Tibial artery (tissue), 4 donors: ENCODE data around the gene TRABD2A.

Experiments used
- DNase-seq, 2 donors: peaks; one replicate each; pipeline ENCODE4 v3.0.0-alpha.2; 2019
- H3K27ac ChIP-seq, 2 donors: fragments of 200-600 bp; sonication (generic) in 1 of 2; 1 replicate in 1 of 2; 2 replicates in 1 of 2; pipeline ENCODE4 v1.5.1; 2018 to 2019; ENCODE audit warnings: mild to moderate bottlenecking in 1 of 2
- H3K27me3 ChIP-seq, 2 donors: fragments of 200-600 bp; sonication (generic) in 1 of 2; one replicate each; pipeline versions ENCODE4 v1.5.1 to v1.6.0; 2016 to 2019
- H3K36me3 ChIP-seq, 3 donors: fragments of 200-600 bp; sonication (generic) in 2 of 3; one replicate each; pipeline ENCODE4 v1.5.1; 2016 to 2019; ENCODE audit warnings: mild to moderate bottlenecking in 2 of 3
- H3K4me1 ChIP-seq, 4 donors: fragments of 200-600 bp; sonication (generic) in 2 of 4; 1 replicate in 3 of 4; 2 replicates in 1 of 4; pipeline ENCODE4 v1.5.1; 2016 to 2019
- H3K4me3 ChIP-seq, 2 donors: fragments of 200-600 bp; sonication (generic) in 1 of 2; 1 replicate in 1 of 2; 2 replicates in 1 of 2; pipeline ENCODE4 v1.5.1; 2018 to 2019; ENCODE audit warnings: mild to moderate bottlenecking in 2 of 2
- H3K9me3 ChIP-seq, 3 donors: fragments of 200-600 bp; sonication (generic) in 1 of 3; one replicate each; pipeline ENCODE4 v1.5.1; 2016 to 2019
- intact Hi-C: fragments of 100-400 bp; cut with DNase I; formaldehyde crosslinking; loops from one replicate; pipeline ENCODE4 v1.15.0; 2023; ENCODE audit warnings: low total_unique reads
- TF ChIP-seq, protein P1 (sequence below), 2 experiments: fragments of 200-600 bp in 1 of 2; fragments of 450-650 bp in 1 of 2; IDR thresholded peaks; one replicate each; pipeline ENCODE4 v1.5.1; 2017 to 2019; ENCODE audit warnings: antibody characterized with exemption in 2 of 2, mild to moderate bottlenecking in 1 of 2, moderate library complexity in 1 of 2

TRABD2A gene

DNA sequence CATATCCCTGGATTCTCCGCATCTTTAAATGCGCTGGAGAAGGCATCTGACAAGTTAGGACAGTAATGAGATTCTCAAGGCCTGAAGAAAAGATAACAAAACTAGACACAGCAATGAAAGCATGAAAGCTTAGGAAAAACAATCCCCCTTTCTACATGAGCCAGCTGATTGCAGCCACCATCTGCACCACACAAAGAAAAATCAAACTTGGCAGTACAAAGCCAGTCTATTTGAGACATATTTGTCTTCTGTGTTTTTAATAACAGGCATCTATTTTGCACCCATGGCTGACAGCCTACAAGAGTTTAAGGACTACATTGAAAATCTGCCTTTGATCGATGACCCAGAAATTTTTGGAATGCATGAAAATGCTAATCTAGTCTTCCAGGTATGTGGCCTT lies 83.6 kb downstream of the TRABD2A start:
- no peak overlapping the region for H3K4me3 ChIP-seq
- intact Hi-C loops, result no loop called here
- no peak overlapping the region for H3K27ac ChIP-seq

GRCh38 chr2:84796798-84797197 lies 84.1 kb downstream of the TRABD2A start:
- H3K27me3 ChIP-seq, result no peaks in the 10 kb centered on the region
- no peaks in the 10 kb centered on the region for H3K36me3 ChIP-seq
- no peak overlapping the region for H3K4me3 ChIP-seq

More for the DNA sequence above, 83.6 kb downstream of the TRABD2A start:
- no peaks in the 10 kb centered on the region for H3K9me3 ChIP-seq
- H3K4me1 ChIP-seq, result no peaks in the 10 kb centered on the region
- H3K36me3 ChIP-seq, result no peaks in the 10 kb centered on the region
- no peak for DNase-seq
- no peaks in the 10 kb centered on the region for H3K27me3 ChIP-seq
- TF ChIP-seq, protein P1, sequence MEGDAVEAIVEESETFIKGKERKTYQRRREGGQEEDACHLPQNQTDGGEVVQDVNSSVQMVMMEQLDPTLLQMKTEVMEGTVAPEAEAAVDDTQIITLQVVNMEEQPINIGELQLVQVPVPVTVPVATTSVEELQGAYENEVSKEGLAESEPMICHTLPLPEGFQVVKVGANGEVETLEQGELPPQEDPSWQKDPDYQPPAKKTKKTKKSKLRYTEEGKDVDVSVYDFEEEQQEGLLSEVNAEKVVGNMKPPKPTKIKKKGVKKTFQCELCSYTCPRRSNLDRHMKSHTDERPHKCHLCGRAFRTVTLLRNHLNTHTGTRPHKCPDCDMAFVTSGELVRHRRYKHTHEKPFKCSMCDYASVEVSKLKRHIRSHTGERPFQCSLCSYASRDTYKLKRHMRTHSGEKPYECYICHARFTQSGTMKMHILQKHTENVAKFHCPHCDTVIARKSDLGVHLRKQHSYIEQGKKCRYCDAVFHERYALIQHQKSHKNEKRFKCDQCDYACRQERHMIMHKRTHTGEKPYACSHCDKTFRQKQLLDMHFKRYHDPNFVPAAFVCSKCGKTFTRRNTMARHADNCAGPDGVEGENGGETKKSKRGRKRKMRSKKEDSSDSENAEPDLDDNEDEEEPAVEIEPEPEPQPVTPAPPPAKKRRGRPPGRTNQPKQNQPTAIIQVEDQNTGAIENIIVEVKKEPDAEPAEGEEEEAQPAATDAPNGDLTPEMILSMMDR (IDR thresholded peaks at IDR 0.05), result no peak

GRCh38 chr2:84793641-84794040 lies 87.2 kb downstream of the TRABD2A start:
- Histone ChIP-seq H3K36me3 (no peaks in the 10 kb centered on the region), H3K9me3 (no peaks in the 10 kb centered on the region), H3K4me3 (no peak overlapping the region), H3K27ac (no peak overlapping the region), H3K27me3 (no peaks in the 10 kb centered on the region), H3K4me1 (no peaks in the 10 kb centered on the region)
- intact Hi-C loops, result no loop called here
- TF ChIP-seq, protein P1 (IDR thresholded peaks at IDR 0.05), result no peak
- DNase-seq, result no peak

More at GRCh38 chr2:84796798-84797197, 84.1 kb downstream of the TRABD2A start:
- Histone ChIP-seq H3K27ac (no peak overlapping the region), H3K9me3 (no peaks in the 10 kb centered on the region), H3K4me1 (no peaks in the 10 kb centered on the region)
- intact Hi-C loops, result no loop called here
- DNase-seq, result no peak
- TF ChIP-seq, protein P1 (IDR thresholded peaks at IDR 0.05), result no peak

DNA sequence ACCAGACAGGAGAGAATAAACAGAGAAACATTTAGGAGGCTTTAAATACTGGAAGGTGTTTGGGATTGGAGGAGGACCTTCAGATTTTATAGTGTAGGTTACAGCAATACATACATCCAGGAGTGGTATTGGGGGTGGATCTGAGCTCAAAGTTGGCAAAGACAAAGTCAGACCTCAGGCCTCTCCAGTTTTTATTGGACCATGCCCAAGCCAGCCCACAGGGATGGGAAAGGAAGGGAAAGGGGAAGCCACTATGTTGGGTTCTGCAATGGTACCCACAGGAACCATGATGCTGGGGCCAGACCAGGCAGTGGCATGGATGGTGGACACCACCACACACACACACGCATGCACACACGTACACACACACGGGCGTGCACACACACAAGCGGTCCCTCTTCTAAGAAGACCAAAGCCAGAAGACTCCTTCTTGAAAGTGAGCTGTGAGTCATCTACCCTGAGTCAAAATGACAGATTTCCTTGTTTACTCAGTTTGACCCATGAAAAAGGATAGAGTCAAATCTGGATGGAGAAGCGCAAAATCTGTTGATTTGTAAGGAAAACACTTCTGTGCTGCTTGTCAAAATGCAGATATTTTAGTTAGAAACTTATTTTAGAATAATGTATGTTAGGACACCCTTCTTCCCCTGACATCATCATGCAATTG lies 87.9 kb downstream of the TRABD2A start:
- Histone ChIP-seq H3K27ac (no peak overlapping the region), H3K4me3 (no peak overlapping the region), H3K27me3 (no peaks in the 10 kb centered on the region), H3K36me3 (no peaks in the 10 kb centered on the region), H3K9me3 (no peaks in the 10 kb centered on the region), H3K4me1 (no peaks in the 10 kb centered on the region)
- no peak for DNase-seq
- intact Hi-C loops, result no loop called here
- TF ChIP-seq, protein P1 (IDR thresholded peaks at IDR 0.05), result no peak

DNA sequence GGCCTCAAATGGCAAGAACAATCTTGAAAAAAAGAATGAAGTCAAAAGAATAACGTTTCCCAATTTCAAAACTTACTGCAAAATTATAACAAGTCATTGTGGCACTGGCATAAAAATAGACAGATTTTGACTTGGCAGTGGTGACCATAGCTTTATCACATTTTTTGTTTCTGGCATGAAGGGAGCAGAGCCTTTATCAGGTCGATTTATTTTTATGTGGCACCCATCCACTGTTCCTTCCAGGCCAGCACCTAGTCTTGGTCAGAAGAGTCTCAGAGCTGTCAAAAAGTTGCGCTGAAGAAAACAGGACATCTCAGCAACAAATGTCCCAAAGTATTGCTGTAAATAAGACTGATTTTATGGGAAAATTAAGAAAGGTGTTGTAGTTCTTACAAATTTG lies 92.4 kb downstream of the TRABD2A start:
- Histone ChIP-seq H3K36me3 (no peaks in the 10 kb centered on the region), H3K27ac (no peak overlapping the region), H3K27me3 (no peaks in the 10 kb centered on the region), H3K4me3 (no peak overlapping the region), H3K9me3 (no peaks in the 10 kb centered on the region), H3K4me1 (no peaks in the 10 kb centered on the region)
- TF ChIP-seq, protein P1 (IDR thresholded peaks at IDR 0.05), result no peak
- intact Hi-C loops, result no loop called here
- DNase-seq, result no peak

- no peak for DNase-seq
- Histone ChIP-seq H3K27ac (no peak overlapping the region), H3K9me3 (no peaks in the 10 kb centered on the region), H3K4me3 (no peak overlapping the region), H3K4me1 (no peaks in the 10 kb centered on the region), H3K27me3 (no peaks in the 10 kb centered on the region), H3K36me3 (no peaks in the 10 kb centered on the region)
- TF ChIP-seq, protein P1 (IDR thresholded peaks at IDR 0.05), result no peak
- intact Hi-C loops, result no loop called here
Observed at GRCh38 chr2:84788027-84788426, 92.9 kb downstream of the TRABD2A start.
